ENCODE data around the gene AHRR. TPM values are rescaled to one million over a fixed set of nuclear protein-coding genes. Genes with fewer than 3 reads are reported as not detected.

Gene AHRR
- total and polyA plus RNA-seq, 2 of the 4 experiments (the other 2 are of a cell fraction): 15.6 to 37.1 TPM

GRCh38 chr5:395156-395920 lies 73.8 kb downstream of the AHRR start (continued):
- no peak for TF ChIP-seq CTCF (conservative IDR thresholded peaks at IDR 0.05; ENCODE audit: low read depth, low read length)

- POLR2A ChIA-PET (ENCODE audit: unreplicated experiment): interaction anchor here (0.8 kb wide), 1 partner anchor 15 kb away, joined by 3 read pairs; no protein-coding TSS in a partner anchor
- ATAC-seq (ENCODE audit: low read depth) (no peak), DNase-seq (no peak)
- Histone ChIP-seq H2BK15ac (ENCODE audit: low read depth, low read length) (peak overlapping the region; percentile 94; the same call in 2 of the 3 replicates), H3K18ac (ENCODE audit: low read depth, low read length) (peak overlapping the region; percentile 92), H2BK20ac (ENCODE audit: low read depth, low read length) (peak overlapping the region; percentile 99), H4K20me1 (ENCODE audit: insufficient read depth, low read length) (no peaks in the 10 kb centered on the region; the same call in 1 of the 2 replicates), H2AK9ac (replicated peaks; ENCODE audit: low read depth, low read length, poor library complexity) (peak overlapping the region; percentile 90), H3K4me3 (ENCODE audit: insufficient read depth, low read depth, low read length) (no peak overlapping the region), H3K56ac (ENCODE audit: extremely low read depth, insufficient read depth, low read length) (peak overlapping the region; percentile 96), H4K8ac (ENCODE audit: low read depth in 2 of 2, low read length in 2 of 2) (peak overlapping the region; percentile 91 to 98), H3K9me1 (ENCODE audit: insufficient read depth, low read length) (peaks cover 26% of the 10 kb centered on the region), H3K14ac (replicated peaks; ENCODE audit: low read depth, low read length) (peak overlapping the region; percentile 99), H2BK5ac (ENCODE audit: low read depth, low read length, poor library complexity, severe bottlenecking) (peak overlapping the region; percentile 94), H3K9me3 (ENCODE audit: control insufficient read depth, insufficient read depth, low read length) (no peaks in the 10 kb centered on the region), H3K27me3 (ENCODE audit: control insufficient read depth, insufficient read depth, low read length) (no peaks in the 10 kb centered on the region), H3K79me1 (ENCODE audit: low read depth in 1 of 2, low read length in 2 of 2) (peaks cover 22 to 52% of the 10 kb centered on the region in 2 experiments), H3K4me2 (ENCODE audit: low read depth, low read length) (no peak overlapping the region), H3K4me1 (ENCODE audit: control insufficient read depth, insufficient read depth, low read length) (peaks cover 46% of the 10 kb centered on the region), H2AFZ (replicated peaks; ENCODE audit: low read length, poor library complexity) (peak overlapping the region; percentile 73), H3K36me3 (ENCODE audit: control insufficient read depth, insufficient read depth, low read length) (peaks cover 9% of the 10 kb centered on the region), H3K23ac (ENCODE audit: low read depth, low read length) (peak overlapping the region; percentile 96), H3K9ac (ENCODE audit: low read depth, low read length) (peak overlapping the region; percentile 58), H3K27ac (ENCODE audit: insufficient read depth, low read length) (peak overlapping the region; percentile 94), H2AK5ac (ENCODE audit: low read depth, low read length) (peak overlapping the region; percentile 98), H3K4ac (ENCODE audit: low read depth, low read length) (peak overlapping the region; percentile 100), H4K5ac (ENCODE audit: low read depth, low read length) (peak overlapping the region; percentile 94), H2BK120ac (ENCODE audit: low read depth, low read length) (peak overlapping the region; percentile 99), H4K91ac (ENCODE audit: insufficient read depth, low read depth, low read length) (peak overlapping the region; percentile 100)
- intact Hi-C loops (cut with micrococcal nuclease) (loop anchor here (2.0 kb wide), 1 partner anchor 27 kb away; no protein-coding TSS in a partner anchor), in situ Hi-C loops (cut with MboI; ENCODE audit: low sequenced_read_pairs) (no loop called here), dilution Hi-C loops (cut with HindIII; ENCODE audit: low sequenced_read_pairs, unreplicated experiment) (no loop called here)
- TF ChIP-seq POLR2A (IDR thresholded peaks at IDR 0.05; ENCODE audit: low read depth, low read length) (peak; percentile 21; the same call in 1 of the 2 replicates), BHLHE40 (IDR thresholded peaks at IDR 0.05; ENCODE audit: low read depth, low read length) (no peak), RCOR1 (IDR thresholded peaks at IDR 0.05; ENCODE audit: insufficient replicate concordance, low read length) (no peak)
- CTCF ChIA-PET: no interaction called here
- no CpG with 5 or more reads among the region's 17 CpGs for whole genome bisulfite sequencing, 2 experiments (ENCODE audit: extremely low coverage in 2 of 2, insufficient read length in 1 of 2)
- BruUV-seq (replicated peaks): no TSS peak
Observed at GRCh38 chr5:395921-396530, 74.5 kb downstream of the AHRR start.
